HEK293 (cell line): Measurements from ENCODE around the gene FOXD1.
"Not testable (repeated sequence)": the region's sequence is repeated elsewhere in the genome, so short reads cannot be mapped to it uniquely, and the experiment has no call there.

Experiments
- CTCF ChIA-PET: fragments of 350-600 bp; formaldehyde crosslinking; extraction: SDS; loops from one replicate; lab custom pipeline; 2021; ENCODE audit warnings: antibody characterized with exemption; lab: Yijun Ruan, JAX
- POLR2A ChIA-PET: fragments of 300-600 bp; formaldehyde crosslinking; extraction: SDS; loops from one replicate; lab custom pipeline; 2020; ENCODE audit warnings: antibody characterized with exemption, inconsistent platforms; lab: Yijun Ruan, JAX
- H3K27ac ChIP-seq: fragments of 200-500 bp; sonication (Bioruptor generic); 2 replicates; pipeline ENCODE4 v1.5.1; 2014; ENCODE audit warnings: low read depth, low read length, control low read depth, inconsistent platforms; ENCODE audit errors: extremely low read depth
- H3K36me3 ChIP-seq, 2 experiments: fragments of 200-500 bp in 1 of 2; sonication (Bioruptor generic) in 1 of 2; 1 replicate in 1 of 2; 2 replicates in 1 of 2; pipeline ENCODE4 v1.5.1; 2014 to 2017; ENCODE audit warnings: inconsistent platforms in 2 of 2, low read length in 2 of 2; ENCODE audit not compliant: control insufficient read depth in 2 of 2, insufficient read depth in 1 of 2
- H3K4me1 ChIP-seq: fragments of 200-500 bp; sonication (Bioruptor generic); 2 replicates; pipeline ENCODE4 v1.5.1; 2014; ENCODE audit warnings: mild to moderate bottlenecking, low read length, inconsistent platforms; ENCODE audit not compliant: control insufficient read depth, insufficient read depth
- H3K4me3 ChIP-seq: 2 replicates; pipeline ENCODE4 v1.5.1; 2011; ENCODE audit warnings: low read depth, mild to moderate bottlenecking, control low read depth, low read length, moderate library complexity
- H3K9me3 ChIP-seq: fragments of 200-500 bp; sonication (Bioruptor generic); 2 replicates; pipeline ENCODE4 v1.5.1; 2014; ENCODE audit warnings: low read depth, low read length, inconsistent platforms; ENCODE audit not compliant: control insufficient read depth, insufficient read depth
- BCL11A ChIP-seq: fragments of 450-650 bp; formaldehyde crosslinking; IDR thresholded peaks from 2 replicates; pipeline ENCODE4 v1.5.1; 2016; ENCODE audit warnings: low read depth, missing biosample characterization, missing genetic modification characterization
- GLI2 ChIP-seq: fragments of 450-650 bp; formaldehyde crosslinking; IDR thresholded peaks from 2 replicates; pipeline ENCODE4; 2017; ENCODE audit warnings: missing biosample characterization, missing genetic modification characterization, low read depth, borderline replicate concordance
- OSR2 ChIP-seq: fragments of 450-650 bp; formaldehyde crosslinking; IDR thresholded peaks from 2 replicates; pipeline ENCODE4 v1.5.1; 2016; ENCODE audit warnings: missing biosample characterization, missing genetic modification characterization
- SCRT1 ChIP-seq: fragments of 450-650 bp; formaldehyde crosslinking; IDR thresholded peaks from 2 replicates; pipeline ENCODE4 v1.5.1; 2016; ENCODE audit warnings: missing biosample characterization, missing genetic modification characterization, borderline replicate concordance
- YY2 ChIP-seq: fragments of 450-650 bp; formaldehyde crosslinking; IDR thresholded peaks from 2 replicates; pipeline ENCODE4 v1.5.1; 2016; ENCODE audit warnings: missing biosample characterization, missing genetic modification characterization
- ZFHX2 ChIP-seq: fragments of 450-650 bp; formaldehyde crosslinking; conservative IDR thresholded peaks from 2 replicates; pipeline ENCODE4 v1.5.1; 2016; ENCODE audit warnings: missing biosample characterization, missing genetic modification characterization
- ZNF133 ChIP-seq: fragments of 450-650 bp; formaldehyde crosslinking; IDR thresholded peaks from 2 replicates; pipeline ENCODE4 v1.5.1; 2016; ENCODE audit warnings: missing biosample characterization, missing genetic modification characterization
- ZNF214 ChIP-seq: fragments of 450-650 bp; formaldehyde crosslinking; IDR thresholded peaks from 2 replicates; pipeline ENCODE4 v1.5.1; 2017; ENCODE audit warnings: missing biosample characterization, mild to moderate bottlenecking, missing genetic modification characterization, borderline replicate concordance
- ZNF23 ChIP-seq: fragments of 450-650 bp; formaldehyde crosslinking; IDR thresholded peaks from 2 replicates; pipeline ENCODE4 v1.5.1; 2016; ENCODE audit warnings: missing biosample characterization, missing genetic modification characterization, borderline replicate concordance
- ZNF292 ChIP-seq: fragments of 450-650 bp; formaldehyde crosslinking; IDR thresholded peaks from 2 replicates; pipeline ENCODE4 v1.5.1; 2016; ENCODE audit warnings: low read depth, missing biosample characterization, missing genetic modification characterization, borderline replicate concordance
- ZNF404 ChIP-seq: fragments of 450-650 bp; formaldehyde crosslinking; IDR thresholded peaks from 2 replicates; pipeline ENCODE4 v1.5.1; 2017; ENCODE audit warnings: missing biosample characterization, missing genetic modification characterization
- ZNF747 ChIP-seq: fragments of 450-650 bp; formaldehyde crosslinking; IDR thresholded peaks from 2 replicates; pipeline ENCODE4 v1.5.1; 2016; ENCODE audit warnings: missing biosample characterization, missing genetic modification characterization
- TF ChIP-seq, protein P1 (sequence below): fragments of 450-650 bp; formaldehyde crosslinking; IDR thresholded peaks from 2 replicates; pipeline ENCODE4 v1.5.1; 2016; ENCODE audit warnings: missing biosample characterization, missing genetic modification characterization
- TF ChIP-seq, protein P2 (sequence below): IDR thresholded peaks from 2 replicates; pipeline ENCODE4 v1.6.1; 2011; ENCODE audit warnings: mild to moderate bottlenecking, low read depth, low read length, borderline replicate concordance
- TF ChIP-seq, protein P3 (sequence below): fragments of 450-650 bp; formaldehyde crosslinking; IDR thresholded peaks from 2 replicates; pipeline ENCODE4 v1.5.1; 2016; ENCODE audit warnings: missing biosample characterization, missing genetic modification characterization
- TF ChIP-seq, protein P4 (sequence below): fragments of 450-650 bp; formaldehyde crosslinking; IDR thresholded peaks from 2 replicates; pipeline ENCODE4 v1.5.1; 2016; ENCODE audit warnings: missing biosample characterization, missing genetic modification characterization, borderline replicate concordance

Gene FOXD1

DNA sequence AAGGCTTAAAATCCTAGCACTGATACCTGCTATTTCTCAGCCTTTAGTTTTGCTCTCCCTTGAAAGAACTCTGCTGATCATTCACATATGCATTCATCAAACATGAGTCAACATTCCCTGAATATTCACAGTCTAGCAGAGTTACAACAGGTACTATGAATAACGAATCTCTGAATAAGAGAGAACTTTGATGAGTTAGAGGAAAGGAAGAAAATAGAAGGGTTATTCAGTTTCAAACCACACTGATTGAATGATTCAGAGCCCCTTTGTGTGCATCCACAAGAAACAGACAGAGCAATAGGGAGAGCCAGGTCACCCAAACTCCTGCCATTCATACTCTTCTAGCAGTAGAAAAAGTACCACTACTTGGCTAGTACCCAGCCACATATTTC is 36.0 kb downstream of the FOXD1 start:
- no peaks in the 10 kb centered on the region for H3K9me3 ChIP-seq
- CTCF ChIA-PET = no interaction called here
- no peak overlapping the region for H3K27ac ChIP-seq
- no peaks in the 10 kb centered on the region for H3K36me3 ChIP-seq
- H3K4me3 ChIP-seq = no peak overlapping the region
- POLR2A ChIA-PET = no interaction called here
- TF ChIP-seq, protein P1, sequence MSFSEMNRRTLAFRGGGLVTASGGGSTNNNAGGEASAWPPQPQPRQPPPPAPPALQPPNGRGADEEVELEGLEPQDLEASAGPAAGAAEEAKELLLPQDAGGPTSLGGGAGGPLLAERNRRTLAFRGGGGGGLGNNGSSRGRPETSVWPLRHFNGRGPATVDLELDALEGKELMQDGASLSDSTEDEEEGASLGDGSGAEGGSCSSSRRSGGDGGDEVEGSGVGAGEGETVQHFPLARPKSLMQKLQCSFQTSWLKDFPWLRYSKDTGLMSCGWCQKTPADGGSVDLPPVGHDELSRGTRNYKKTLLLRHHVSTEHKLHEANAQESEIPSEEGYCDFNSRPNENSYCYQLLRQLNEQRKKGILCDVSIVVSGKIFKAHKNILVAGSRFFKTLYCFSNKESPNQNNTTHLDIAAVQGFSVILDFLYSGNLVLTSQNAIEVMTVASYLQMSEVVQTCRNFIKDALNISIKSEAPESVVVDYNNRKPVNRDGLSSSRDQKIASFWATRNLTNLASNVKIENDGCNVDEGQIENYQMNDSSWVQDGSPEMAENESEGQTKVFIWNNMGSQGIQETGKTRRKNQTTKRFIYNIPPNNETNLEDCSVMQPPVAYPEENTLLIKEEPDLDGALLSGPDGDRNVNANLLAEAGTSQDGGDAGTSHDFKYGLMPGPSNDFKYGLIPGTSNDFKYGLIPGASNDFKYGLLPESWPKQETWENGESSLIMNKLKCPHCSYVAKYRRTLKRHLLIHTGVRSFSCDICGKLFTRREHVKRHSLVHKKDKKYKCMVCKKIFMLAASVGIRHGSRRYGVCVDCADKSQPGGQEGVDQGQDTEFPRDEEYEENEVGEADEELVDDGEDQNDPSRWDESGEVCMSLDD = no peak
- H3K4me1 ChIP-seq = peaks cover 11% of the 10 kb centered on the region

DNA sequence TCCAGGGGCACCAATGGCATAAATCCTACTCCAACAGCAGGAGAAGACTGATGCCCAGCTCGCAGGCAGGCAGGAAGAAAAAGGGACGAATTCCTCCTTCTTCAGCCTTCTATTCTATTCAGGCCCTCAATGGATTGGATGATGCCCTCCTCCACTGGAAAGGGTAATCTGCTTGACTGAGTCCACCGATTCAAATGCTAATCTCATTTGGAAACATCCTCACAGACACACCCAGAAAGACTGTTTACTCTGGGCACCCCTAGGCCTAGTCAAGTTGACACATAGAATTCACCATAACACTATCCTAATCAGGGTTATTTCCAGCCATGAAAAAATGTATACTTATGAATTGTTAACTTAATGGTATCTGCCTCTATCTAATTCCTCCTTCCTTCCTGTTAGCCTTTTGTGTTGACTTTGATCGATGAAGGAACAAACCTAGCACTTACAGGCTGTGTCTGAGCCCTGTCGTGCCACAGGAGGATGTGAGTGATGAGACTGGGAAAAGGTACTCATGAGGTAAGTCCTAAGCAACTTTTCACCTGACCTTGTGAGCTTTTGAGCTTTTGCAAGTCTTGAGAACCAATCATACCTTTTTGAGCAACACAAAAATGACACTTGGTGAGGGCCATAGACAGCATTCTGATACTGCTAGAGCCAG is 36.5 kb downstream of the FOXD1 start:
- CTCF ChIA-PET = interaction anchor here (1.0 kb wide), 1 partner anchor 196 kb away, joined by 3 read pairs; no protein-coding TSS in a partner anchor
- TF ChIP-seq, protein P2, sequence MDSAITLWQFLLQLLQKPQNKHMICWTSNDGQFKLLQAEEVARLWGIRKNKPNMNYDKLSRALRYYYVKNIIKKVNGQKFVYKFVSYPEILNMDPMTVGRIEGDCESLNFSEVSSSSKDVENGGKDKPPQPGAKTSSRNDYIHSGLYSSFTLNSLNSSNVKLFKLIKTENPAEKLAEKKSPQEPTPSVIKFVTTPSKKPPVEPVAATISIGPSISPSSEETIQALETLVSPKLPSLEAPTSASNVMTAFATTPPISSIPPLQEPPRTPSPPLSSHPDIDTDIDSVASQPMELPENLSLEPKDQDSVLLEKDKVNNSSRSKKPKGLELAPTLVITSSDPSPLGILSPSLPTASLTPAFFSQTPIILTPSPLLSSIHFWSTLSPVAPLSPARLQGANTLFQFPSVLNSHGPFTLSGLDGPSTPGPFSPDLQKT = no peak
- TF ChIP-seq ZNF292 (no peak), ZFHX2 (tag by site-specific recombination) (no peak), ZNF404 (tag by site-specific recombination) (no peak), YY2 (no peak), BCL11A (tag by site-specific recombination) (no peak), ZNF23 (no peak), ZNF133 (tag by site-specific recombination) (no peak), GLI2 (tag by site-specific recombination) (no peak), ZNF747 (tag by site-specific recombination) (no peak), OSR2 (tag by site-specific recombination) (no peak), SCRT1 (tag by site-specific recombination) (no peak), ZNF214 (tag by site-specific recombination) (no peak)
- TF ChIP-seq, protein P3, sequence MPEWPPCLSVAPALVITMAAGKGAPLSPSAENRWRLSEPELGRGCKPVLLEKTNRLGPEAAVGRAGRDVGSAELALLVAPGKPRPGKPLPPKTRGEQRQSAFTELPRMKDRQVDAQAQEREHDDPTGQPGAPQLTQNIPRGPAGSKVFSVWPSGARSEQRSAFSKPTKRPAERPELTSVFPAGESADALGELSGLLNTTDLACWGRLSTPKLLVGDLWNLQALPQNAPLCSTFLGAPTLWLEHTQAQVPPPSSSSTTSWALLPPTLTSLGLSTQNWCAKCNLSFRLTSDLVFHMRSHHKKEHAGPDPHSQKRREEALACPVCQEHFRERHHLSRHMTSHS (tag by site-specific recombination) = no peak
- TF ChIP-seq, protein P4, sequence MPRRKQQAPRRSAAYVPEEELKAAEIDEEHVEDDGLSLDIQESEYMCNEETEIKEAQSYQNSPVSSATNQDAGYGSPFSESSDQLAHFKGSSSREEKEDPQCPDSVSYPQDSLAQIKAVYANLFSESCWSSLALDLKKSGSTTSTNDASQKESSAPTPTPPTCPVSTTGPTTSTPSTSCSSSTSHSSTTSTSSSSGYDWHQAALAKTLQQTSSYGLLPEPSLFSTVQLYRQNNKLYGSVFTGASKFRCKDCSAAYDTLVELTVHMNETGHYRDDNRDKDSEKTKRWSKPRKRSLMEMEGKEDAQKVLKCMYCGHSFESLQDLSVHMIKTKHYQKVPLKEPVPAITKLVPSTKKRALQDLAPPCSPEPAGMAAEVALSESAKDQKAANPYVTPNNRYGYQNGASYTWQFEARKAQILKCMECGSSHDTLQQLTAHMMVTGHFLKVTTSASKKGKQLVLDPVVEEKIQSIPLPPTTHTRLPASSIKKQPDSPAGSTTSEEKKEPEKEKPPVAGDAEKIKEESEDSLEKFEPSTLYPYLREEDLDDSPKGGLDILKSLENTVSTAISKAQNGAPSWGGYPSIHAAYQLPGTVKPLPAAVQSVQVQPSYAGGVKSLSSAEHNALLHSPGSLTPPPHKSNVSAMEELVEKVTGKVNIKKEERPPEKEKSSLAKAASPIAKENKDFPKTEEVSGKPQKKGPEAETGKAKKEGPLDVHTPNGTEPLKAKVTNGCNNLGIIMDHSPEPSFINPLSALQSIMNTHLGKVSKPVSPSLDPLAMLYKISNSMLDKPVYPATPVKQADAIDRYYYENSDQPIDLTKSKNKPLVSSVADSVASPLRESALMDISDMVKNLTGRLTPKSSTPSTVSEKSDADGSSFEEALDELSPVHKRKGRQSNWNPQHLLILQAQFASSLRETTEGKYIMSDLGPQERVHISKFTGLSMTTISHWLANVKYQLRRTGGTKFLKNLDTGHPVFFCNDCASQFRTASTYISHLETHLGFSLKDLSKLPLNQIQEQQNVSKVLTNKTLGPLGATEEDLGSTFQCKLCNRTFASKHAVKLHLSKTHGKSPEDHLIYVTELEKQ (tag by site-specific recombination) = no peak
- H3K27ac ChIP-seq = no peak overlapping the region
- POLR2A ChIA-PET = no interaction called here
- H3K36me3 ChIP-seq = no peaks in the 10 kb centered on the region
- no peak overlapping the region for H3K4me3 ChIP-seq
- H3K4me1 ChIP-seq = peaks cover 12% of the 10 kb centered on the region
- H3K9me3 ChIP-seq = no peaks in the 10 kb centered on the region

DNA sequence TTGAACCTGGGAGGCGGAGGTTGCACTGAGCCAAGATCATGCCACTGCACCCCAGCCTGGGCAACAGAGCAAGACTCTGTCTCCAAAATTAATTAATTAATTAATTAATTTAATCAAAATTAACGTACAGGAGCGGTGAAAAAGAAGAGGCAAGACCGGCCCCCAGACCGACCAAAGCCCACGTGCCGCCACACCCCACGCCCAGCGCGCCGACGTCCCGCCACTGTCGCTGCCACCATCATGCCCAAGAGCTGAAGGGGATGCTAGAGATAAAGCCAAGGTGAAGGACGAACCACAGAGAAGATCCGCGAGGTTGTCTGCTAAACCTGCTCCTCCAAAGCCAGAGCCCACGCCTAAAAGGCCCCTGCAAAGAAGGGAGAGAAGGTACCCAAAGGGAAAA is 38.6 kb downstream of the FOXD1 start:
- H3K36me3 ChIP-seq, H3K4me3 ChIP-seq, H3K4me1 ChIP-seq, POLR2A ChIA-PET, H3K9me3 ChIP-seq, H3K27ac ChIP-seq: not testable (repeated sequence)
- CTCF ChIA-PET = interaction anchor here (0.7 to 0.9 kb wide), 2 partner anchors 10 to 16 kb away, joined by 3 to 4 read pairs; no protein-coding TSS in a partner anchor
